NCI-H82 (cell line): ENCODE measurements around the gene ZFHX3.

Experiments
- DNase-seq: peaks from one replicate; lab custom pipeline; 2025; lab: John Stamatoyannopoulos, UW

ZFHX3 gene

DNA sequence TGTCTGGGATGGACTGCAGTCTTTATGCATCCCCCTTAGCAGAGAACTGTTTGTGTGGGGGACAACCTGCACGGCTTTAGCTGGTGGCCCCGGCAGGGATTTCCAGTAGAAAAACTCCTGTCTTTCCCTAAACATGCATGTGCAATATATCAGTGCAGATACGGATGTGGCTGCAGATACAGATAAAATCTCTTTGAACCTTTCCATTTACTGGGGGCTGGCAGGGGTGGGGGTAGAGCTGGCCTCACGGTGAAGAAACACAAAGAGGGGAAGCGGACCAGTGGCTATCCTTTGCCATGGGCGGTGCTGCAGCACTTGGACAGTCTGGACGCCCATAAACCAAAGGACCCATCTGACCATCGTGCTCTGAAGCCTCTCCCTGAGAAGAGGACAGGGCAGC, 201.3 kb downstream of the ZFHX3 start:
- DNase-seq, result no peak

- DNase-seq, result no peak
Observed at GRCh38 chr16:72845322-72846020, 202.5 kb downstream of the ZFHX3 start.

GRCh38 chr16:72844225-72844920, 203.6 kb downstream of the ZFHX3 start:
- DNase-seq, result no peak

DNA sequence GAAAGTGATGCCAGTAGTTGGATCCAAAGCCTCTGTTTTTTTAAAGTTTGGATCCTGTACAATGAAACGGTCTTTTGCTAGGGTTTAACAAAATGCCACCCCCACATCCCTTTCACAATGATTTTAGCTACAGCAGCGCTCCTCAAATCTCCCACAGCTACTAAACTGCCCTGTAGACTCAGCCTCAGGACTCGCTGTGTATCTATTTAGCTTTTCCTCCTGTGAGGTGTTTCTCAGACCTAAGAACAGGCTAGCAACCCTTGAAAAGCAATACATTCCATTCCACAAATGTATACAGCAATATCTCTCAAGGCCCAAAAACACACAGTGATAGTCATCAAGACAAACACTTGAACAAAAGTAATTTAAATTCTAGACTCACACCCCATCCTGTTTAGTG, 206.4 kb downstream of the ZFHX3 start:
- DNase-seq, result no peak

DNA sequence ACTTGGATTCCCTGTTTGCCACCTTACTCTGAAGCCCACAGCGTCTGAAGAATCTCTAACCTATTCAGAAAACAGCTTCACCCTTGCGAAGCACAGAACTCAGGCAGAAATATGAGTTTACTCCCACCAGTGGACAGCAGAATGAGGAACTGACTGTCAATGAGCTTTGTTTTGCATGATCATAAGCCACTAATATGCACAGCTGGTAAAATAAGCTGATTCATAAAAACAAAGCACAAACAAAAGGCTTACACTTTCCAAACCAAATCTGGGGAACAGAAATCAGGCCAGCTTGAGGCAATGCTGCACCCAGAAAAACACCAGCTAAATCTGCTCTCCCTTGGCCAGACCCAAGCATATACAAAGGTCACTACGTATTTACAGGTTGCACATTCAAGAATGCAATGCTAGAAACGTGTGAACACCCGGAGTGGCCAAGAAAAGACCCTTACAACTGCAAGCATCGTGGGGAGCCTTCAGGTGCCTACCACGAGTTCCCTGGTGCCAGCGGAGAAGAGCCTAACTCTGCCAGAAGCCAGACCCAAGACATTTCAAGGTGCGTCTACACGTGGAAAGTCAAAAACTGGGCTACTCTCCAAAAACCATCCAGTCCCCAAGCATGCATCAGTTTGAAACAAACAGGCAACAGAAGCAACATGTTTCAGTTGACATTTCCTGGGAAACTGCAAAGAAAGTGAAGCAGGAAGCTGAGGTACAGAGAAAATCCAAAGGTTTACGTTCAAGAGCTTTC, 207.1 kb downstream of the ZFHX3 start:
- DNase-seq, result no peak

DNA sequence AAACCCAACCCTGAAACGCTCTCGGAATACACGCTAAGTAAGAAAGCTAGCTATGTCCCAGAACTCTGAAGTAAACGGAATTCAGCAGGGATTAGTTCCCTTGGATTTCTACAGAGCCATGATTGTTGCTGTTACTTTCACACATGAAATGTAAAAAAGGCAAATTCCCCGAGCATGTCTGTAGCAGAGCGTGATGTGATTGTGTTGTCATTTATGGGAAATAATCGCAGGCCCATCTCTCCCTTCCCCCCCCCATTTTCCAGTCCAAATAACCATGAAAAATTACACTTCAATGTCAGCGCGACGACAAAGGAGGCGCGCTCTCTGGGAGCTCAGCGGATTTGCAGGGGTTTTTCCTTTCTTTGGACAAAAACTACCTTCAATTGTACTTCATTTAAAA, 209.0 kb downstream of the ZFHX3 start:
- no peak for DNase-seq

DNA sequence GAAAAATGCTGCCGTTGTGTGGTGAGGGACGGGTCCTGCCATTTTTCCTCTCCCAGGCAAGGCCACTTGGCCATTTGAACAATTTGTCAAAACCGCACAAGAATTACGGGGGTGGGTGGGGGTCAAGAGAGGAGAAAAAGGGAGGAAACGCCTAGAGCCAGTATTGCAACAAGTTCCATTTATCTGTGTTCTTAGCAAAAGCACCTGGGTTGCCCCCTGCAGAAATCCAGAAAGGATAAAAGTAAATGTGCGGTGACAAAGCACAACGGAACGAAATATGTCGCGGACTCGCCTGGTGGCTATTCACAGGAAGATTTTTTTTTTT, 209.4 kb downstream of the ZFHX3 start:
- no peak for DNase-seq

GRCh38 chr16:72837846-72838585, 209.9 kb downstream of the ZFHX3 start:
- DNase-seq, result no peak

GRCh38 chr16:72836985-72837384, 210.9 kb downstream of the ZFHX3 start:
- DNase-seq, result peak; percentile 11

DNA sequence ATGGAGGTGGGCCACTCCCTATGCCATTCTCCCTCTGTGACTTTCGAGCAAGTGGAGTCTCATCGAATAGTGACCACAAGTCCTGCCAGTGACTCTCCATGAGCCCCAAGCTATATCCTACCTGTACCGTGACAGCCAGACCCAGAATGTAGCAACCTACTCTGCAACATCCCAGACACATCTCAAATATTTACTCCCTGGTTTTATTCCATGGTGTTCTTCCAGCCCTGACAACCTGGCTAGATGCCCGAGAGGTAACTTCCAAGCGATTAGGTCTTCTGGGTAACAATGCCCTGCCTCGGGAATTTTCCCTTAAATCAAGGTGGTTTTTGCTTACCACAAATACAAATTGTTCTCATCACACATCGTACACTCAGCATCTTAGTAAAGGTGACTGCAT, 211.7 kb downstream of the ZFHX3 start:
- DNase-seq, result no peak

DNA sequence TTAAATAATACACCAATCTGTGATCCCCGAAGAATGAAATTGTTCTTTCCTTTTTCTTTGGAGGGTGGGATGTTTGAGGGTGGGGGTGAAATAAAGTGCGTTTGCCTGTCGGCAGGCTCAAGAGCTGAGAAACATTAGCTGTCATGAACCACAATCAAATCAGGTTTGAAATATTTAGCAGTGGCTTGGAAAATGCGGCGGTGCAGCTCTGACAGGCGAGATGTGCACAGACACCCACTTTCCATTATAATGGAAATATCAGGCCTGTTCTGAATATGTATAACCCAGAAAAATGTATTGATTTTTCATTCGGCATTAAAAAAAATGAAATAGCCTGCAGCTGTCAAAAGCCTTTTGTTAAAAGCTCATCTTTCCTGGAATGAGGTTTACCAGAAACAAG, 212.8 kb downstream of the ZFHX3 start:
- DNase-seq, result no peak

DNA sequence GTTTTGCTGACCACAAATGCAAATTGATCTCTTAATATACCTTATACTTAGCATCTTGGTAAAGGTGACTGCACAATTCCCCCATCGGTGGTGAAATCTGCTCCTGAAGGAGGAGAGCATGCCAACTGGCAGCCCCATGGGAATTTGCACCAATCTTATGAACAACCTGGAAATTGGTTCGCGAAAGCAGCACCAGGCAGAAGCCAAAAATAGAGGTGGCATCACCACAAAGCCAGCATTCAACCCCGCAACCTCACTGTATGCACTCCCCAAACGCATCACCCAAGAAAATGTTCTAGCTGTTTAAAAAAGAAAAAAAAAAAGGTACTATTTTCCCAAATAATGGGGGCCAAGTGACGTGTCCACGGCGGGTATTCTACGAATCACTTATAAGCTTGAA, 213.4 kb downstream of the ZFHX3 start:
- no peak for DNase-seq

- no peak for DNase-seq
Observed at GRCh38 chr16:72833969-72834368, 214.0 kb downstream of the ZFHX3 start.

- DNase-seq, result no peak
Observed at GRCh38 chr16:72833482-72833881, 214.4 kb downstream of the ZFHX3 start.

DNA sequence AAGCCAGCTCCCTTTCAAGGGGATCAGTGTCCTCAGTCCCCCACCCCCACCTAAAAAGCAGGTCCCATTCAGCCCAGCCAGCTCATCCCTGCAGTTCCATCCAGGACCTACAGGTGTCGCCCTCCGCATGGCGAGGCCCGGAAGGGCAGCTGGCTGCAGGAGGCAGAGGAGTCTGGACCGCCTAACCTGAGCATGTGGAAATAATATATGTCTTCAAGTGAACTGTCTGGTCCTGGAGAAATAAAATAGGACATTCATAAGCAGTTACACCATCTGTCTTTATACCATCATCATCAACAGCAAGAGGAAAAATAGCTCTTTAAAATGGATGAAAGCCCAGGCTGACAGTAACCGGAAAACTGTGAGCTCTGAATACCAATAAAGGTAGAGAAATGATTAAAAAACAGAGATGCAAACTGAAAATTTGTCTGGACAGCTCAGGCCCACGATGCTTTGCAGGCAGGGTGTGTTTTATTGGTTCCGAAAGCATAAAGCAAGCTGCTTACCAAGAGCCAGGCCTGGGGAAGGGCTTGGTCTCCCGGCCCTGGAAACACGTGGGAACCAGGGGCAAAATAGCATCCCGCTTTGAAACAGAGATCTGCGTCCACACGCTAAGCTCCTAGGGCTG, 215.2 kb downstream of the ZFHX3 start:
- peak; percentile 82 for DNase-seq

- no peak for DNase-seq
Observed at GRCh38 chr16:72829846-72830775, 217.8 kb downstream of the ZFHX3 start.

DNA sequence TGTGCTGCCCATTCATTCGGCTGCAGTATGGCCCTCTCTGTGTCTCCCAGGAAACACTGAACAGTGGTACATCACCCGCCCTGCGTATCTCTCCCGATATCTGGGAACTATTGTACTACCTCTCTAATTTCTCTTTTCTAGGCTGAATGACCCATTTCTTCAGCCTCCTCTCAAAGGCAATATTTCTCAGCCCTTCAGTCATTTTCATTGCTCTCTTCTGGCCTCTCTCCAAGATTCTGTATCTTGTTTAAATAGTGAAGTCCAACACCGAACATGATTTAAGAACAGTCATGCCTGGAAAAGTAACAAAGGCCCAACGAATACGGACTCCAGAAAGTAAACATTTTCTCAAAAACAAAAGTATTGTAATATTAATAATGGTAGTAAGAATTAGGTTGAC, 220.1 kb downstream of the ZFHX3 start:
- no peak for DNase-seq

DNA sequence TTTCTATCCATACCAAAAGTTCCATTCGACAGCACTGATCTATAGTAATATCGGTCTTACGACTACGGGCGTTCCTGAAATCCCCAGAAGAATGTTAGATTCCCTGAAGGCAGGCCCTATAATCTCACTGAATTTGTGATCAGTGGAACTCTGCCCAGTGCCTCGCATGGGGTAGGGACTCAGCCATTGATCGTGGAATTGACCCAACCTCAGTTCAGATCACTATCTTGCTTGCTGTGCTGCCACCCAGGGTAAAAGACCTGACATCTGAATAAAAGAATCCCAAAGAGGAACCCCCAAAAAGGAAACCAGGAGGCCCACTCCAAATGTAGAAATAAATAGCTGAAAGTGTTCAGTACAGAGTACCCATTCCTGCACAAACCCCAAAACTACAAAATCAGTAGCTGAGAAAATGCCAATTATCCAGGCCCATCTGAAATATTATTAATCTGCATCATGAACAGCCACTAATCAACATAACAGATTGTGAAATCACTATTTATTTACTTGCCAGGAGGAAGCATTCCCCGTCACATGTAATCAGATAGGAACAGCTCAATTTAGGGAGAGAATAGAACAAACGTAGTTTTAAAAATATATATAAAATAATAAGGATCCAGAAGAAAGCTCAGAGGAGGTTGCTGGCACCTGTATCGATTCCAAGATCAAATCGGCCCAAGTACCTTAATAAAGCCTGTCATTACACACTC, 221.9 kb downstream of the ZFHX3 start:
- DNase-seq, result no peak

DNA sequence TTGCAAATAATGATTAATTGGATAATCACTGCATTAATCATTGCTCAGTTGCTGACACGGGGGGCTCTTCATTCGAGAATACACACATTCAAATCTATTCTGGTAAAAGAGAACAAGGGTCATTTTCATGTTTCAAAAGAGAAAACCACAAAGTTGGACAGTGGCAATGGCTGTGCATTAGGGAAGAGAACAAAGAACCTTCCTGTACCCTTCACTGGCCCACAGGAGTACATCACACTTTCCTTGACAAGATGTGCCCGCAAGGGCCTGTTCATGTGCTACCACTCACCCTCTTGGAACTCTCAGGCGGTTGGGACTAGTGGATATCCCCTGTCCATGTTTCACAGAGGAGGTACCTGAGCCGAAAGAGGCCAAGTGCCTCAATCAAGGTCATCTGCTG, 223.2 kb downstream of the ZFHX3 start:
- DNase-seq, result no peak

DNA sequence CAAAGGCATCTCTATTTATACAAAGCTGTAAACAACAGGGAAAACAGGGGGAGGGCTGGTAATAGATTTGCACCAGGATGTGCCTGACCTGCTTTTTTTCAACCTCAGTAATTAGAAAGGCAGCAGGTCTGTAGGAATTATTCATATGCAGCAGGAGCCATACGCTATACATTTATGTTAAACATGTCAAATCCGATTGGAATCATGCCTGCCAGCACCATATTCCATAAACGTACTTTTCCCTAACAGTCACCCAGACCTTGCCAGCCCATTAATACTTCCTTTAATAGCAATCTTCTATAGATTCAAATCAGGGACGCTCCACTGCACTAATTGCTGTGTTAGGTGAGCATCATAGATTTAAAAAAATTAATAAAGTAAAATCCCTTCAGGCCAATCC, 223.9 kb downstream of the ZFHX3 start:
- no peak for DNase-seq
